HUES64 (cell line): Measurements from ENCODE around the gene LRP8.

Experiments used
- H3K27ac ChIP-seq: 2 replicates; pipeline ENCODE4 v1.7.0; 2013; ENCODE audit warnings: low read depth, low read length, inconsistent platforms
- H3K27me3 ChIP-seq: 2 replicates; pipeline ENCODE4 v1.6.1; 2013; ENCODE audit warnings: mild to moderate bottlenecking, low read length; ENCODE audit not compliant: insufficient read depth
- H3K36me3 ChIP-seq: 2 replicates; pipeline ENCODE4 v1.6.1; 2013; ENCODE audit warnings: mild to moderate bottlenecking, low read length; ENCODE audit not compliant: insufficient read depth
- H3K4me1 ChIP-seq: 2 replicates; pipeline ENCODE4 v1.6.1; 2013; ENCODE audit warnings: mild to moderate bottlenecking, low read length, moderate library complexity; ENCODE audit not compliant: insufficient read depth
- H3K4me3 ChIP-seq: 2 replicates; pipeline ENCODE4 v1.5.1; 2013; ENCODE audit warnings: mild to moderate bottlenecking, low read length, moderate library complexity
- H3K9ac ChIP-seq: 2 replicates; pipeline ENCODE4 v1.6.1; 2013; ENCODE audit warnings: mild to moderate bottlenecking, low read depth, low read length
- H3K9me3 ChIP-seq: 2 replicates; pipeline ENCODE4 v1.6.1; 2013; ENCODE audit warnings: low read depth, low read length; ENCODE audit not compliant: insufficient read depth
- WGBS: fragments of 150-250, 120-280 bp; methylation state at CpG from one replicate; pipeline ENCODE4 v1.1.7; 2013; ENCODE audit warnings: missing lambda C conversion rate; 5-methylcytosine and 5-hydroxymethylcytosine counted together

Gene LRP8

GRCh38 chr1:53345996-53346813 is 18.3 kb upstream of the LRP8 start:
- no peaks in the 10 kb centered on the region for H3K27me3 ChIP-seq
- H3K4me3 ChIP-seq = no peak overlapping the region
- no peak overlapping the region for H3K27ac ChIP-seq
- no peaks in the 10 kb centered on the region for H3K36me3 ChIP-seq
- no peak overlapping the region for H3K9ac ChIP-seq
- 86% methylated on average over 7 of the region's 7 CpGs for WGBS
- peaks cover under 1% of the 10 kb centered on the region; the same call in 1 of the 2 replicates for H3K4me1 ChIP-seq
- H3K9me3 ChIP-seq = no peaks in the 10 kb centered on the region

DNA sequence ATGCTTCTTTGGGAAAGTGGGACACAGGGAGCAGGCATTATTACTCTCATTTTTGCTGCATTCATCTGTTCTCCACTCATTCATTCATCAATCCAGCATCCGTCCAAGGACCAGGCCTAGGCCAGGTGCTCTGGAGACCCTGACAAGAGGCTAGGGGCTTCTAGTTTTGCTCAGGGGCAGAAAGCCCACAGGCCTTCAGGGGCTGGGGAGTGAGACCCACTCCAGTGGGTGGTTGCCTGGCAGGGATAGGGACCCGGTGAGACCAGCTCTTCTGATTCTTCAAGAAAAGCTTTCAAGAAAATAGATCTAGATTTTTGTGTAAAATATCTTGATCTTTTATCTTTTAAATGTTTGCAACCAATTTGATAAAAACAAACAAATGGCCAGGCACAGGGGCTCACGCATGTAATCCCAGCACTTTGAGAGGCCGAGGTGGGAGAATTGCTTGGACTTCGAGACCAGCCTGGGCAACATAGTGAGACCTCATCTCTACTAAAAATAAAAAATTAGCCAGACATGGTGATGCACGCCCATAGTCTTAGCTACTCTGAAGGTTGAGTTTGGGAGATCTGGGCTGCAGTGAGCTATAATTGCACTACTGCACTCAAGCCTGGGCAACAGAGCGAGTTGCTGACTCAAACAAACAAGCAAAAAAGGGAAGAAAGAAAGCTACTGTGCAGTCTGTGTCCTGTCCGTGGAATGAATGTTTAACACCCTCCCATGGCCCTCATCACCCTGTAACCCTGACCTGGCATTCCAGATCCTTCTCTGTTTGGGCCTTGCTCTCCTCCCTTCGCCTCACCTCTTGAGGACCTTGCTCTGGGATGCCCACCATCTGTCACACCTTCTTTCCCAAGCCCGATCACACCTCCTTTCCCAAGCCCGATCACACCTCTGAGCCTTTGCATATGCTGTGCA is 17.3 kb upstream of the LRP8 start:
- no peak overlapping the region for H3K27ac ChIP-seq
- H3K9me3 ChIP-seq = no peaks in the 10 kb centered on the region
- H3K36me3 ChIP-seq = no peaks in the 10 kb centered on the region
- 93% methylated on average over 11 of the region's 11 CpGs for WGBS
- H3K9ac ChIP-seq = no peak overlapping the region
- no peaks in the 10 kb centered on the region for H3K27me3 ChIP-seq
- H3K4me3 ChIP-seq = no peak overlapping the region
- H3K4me1 ChIP-seq = no peaks in the 10 kb centered on the region

GRCh38 chr1:53343831-53344668 is 16.2 kb upstream of the LRP8 start:
- H3K36me3 ChIP-seq = no peaks in the 10 kb centered on the region
- H3K9ac ChIP-seq = no peak overlapping the region
- H3K27ac ChIP-seq = no peak overlapping the region
- no peaks in the 10 kb centered on the region for H3K9me3 ChIP-seq
- WGBS = 66% methylated on average over 9 of the region's 9 CpGs
- no peaks in the 10 kb centered on the region for H3K27me3 ChIP-seq
- no peaks in the 10 kb centered on the region for H3K4me1 ChIP-seq
- H3K4me3 ChIP-seq = no peak overlapping the region

DNA sequence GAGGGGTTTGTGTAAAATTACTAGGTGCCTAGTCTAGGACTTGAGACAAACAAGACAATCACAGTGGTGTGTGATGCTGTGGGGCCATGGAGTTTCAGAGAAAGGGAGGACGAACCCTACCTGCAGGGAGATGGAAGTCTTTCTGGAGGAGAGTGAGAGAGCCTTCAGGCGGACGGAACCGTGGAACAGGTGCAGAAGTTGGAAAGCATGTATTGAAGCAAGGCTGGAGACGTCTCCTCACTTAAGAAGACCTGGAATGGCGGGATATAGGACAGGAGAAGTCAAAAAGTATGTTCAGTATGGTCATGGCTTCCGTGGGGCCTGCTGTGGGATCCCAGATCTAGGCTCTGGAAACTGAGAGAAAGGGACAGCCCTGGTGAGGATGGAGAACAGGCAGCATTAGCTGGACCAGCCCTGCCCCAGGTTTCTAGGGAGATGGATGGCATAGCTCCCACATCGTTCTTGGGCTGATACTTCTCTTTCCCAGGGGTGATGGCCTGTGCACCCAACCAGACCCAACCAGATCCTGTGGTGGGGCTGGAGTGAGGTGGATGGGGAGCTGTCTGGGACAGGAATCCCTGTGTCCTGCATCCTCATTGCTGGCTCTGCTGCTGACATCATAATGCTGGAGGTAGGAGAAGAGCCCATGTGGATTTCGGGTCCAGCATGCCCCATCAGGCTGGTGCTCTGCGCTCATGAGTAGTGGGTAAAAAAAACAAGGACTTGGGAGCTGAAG is 15.0 kb upstream of the LRP8 start:
- WGBS = 89% methylated on average over 10 of the region's 10 CpGs
- H3K27me3 ChIP-seq = no peaks in the 10 kb centered on the region

GRCh38 chr1:53341961-53342707 is 14.3 kb upstream of the LRP8 start:
- Histone ChIP-seq H3K4me1 (no peaks in the 10 kb centered on the region), H3K27me3 (no peaks in the 10 kb centered on the region), H3K36me3 (no peaks in the 10 kb centered on the region), H3K9me3 (no peaks in the 10 kb centered on the region), H3K9ac (no peak overlapping the region), H3K4me3 (no peak overlapping the region), H3K27ac (no peak overlapping the region)
- WGBS = 85% methylated on average over 7 of the region's 7 CpGs

More for the DNA sequence above, 15.0 kb upstream of the LRP8 start:
- H3K27ac ChIP-seq = no peak overlapping the region
- H3K9ac ChIP-seq = no peak overlapping the region
- H3K36me3 ChIP-seq = no peaks in the 10 kb centered on the region
- no peaks in the 10 kb centered on the region for H3K4me1 ChIP-seq
- no peaks in the 10 kb centered on the region for H3K9me3 ChIP-seq
- H3K4me3 ChIP-seq = no peak overlapping the region

DNA sequence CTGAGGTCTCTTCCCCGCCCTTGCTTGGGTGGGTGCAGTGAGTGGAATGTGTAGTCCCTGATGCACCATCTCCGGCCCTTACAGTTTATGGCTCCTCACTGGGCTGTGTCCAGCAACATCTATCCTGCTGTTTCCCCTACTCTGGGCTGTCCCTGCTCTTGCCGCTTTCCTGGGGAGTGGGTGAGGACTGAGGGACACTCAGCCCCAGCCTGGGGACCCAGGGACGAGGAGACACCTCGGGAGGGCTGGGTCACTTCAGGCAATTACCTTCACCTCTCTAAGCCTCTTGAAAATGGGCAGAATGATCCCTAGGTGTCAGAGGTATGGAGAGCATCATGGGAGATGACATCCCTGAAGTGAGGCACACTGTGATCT is 13.6 kb upstream of the LRP8 start:
- no peak overlapping the region for H3K4me3 ChIP-seq
- H3K9ac ChIP-seq = no peak overlapping the region
- no peaks in the 10 kb centered on the region for H3K36me3 ChIP-seq
- H3K27ac ChIP-seq = no peak overlapping the region
- H3K4me1 ChIP-seq = no peaks in the 10 kb centered on the region
- H3K9me3 ChIP-seq = no peaks in the 10 kb centered on the region
- H3K27me3 ChIP-seq = no peaks in the 10 kb centered on the region
- WGBS = 88% methylated on average over 5 of the region's 5 CpGs

- WGBS = 95% methylated on average over 9 of the region's 9 CpGs
- H3K27me3 ChIP-seq = no peaks in the 10 kb centered on the region
- H3K36me3 ChIP-seq = no peaks in the 10 kb centered on the region
- H3K27ac ChIP-seq = no peak overlapping the region
- H3K4me3 ChIP-seq = no peak overlapping the region
- H3K9ac ChIP-seq = no peak overlapping the region
- H3K9me3 ChIP-seq = no peaks in the 10 kb centered on the region
- no peaks in the 10 kb centered on the region for H3K4me1 ChIP-seq
Measured at GRCh38 chr1:53340660-53341520, 13.0 kb upstream of the LRP8 start.

DNA sequence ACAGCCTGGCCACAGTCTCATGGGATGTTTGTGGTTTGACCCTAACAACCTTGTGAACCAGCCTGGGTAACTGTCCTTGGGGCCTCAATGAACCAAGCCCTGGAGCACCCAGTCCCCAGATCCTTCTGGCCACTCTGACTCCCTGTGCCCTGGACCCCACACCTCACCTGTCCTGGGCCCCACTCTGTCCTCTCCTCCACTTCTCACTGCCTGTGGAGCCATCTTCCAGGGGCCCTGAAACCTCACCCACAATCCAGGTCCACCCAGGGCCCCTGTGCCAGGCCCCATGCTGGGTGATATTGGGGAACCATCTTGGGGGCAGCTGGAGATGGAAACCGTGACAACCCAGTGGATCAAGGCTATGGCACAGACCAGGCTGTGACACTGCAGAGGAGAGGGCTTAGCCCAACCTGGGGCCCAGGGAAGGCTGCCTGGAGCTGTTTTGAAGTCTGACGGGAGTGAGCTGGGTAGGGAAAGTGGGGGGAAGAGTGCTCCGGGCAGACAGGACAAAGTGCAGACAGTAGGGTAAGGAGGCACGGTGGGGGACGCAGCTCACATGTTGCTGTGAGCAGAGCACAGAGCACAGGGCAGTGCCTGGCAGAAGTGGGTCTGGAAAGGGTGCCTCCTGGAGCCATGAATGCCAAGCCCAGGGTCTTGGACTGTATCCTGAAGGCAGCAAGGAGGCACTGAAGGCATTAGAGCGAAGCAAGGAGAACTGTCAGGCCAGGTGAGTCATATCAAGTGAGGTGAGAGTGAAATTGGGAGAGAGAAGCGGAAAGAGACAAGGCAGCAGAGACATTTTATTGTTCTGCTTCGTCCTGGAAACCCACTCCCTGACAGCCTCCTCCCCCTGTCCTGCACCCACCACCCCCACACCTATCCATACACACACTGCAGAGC is 12.1 kb upstream of the LRP8 start:
- Histone ChIP-seq H3K4me1 (no peaks in the 10 kb centered on the region), H3K27ac (no peak overlapping the region), H3K9ac (no peak overlapping the region), H3K9me3 (no peaks in the 10 kb centered on the region), H3K27me3 (no peaks in the 10 kb centered on the region), H3K36me3 (no peaks in the 10 kb centered on the region), H3K4me3 (no peak overlapping the region)
- 81% methylated on average over 8 of the region's 8 CpGs for WGBS

DNA sequence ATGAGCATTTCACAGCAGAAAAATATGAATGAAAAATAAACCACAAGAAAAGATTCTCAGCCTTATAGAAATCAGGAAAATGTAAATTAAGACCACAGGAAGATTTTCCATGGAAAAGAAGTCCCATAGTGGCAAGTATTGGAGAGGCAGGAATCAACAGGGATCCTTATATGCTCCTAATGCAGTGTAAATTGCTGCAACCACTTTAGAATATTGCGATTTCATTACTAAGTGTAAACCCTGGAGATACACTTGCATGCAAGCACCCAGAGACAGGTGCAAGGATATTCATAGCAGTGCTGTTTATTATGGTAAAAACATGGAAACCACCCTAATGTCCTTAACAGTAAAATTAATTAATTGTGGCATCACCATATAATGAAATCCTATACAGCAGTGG is 10.6 kb upstream of the LRP8 start:
- H3K9ac ChIP-seq = no peak overlapping the region
- H3K4me1 ChIP-seq = no peaks in the 10 kb centered on the region
- no peaks in the 10 kb centered on the region for H3K27me3 ChIP-seq
- H3K4me3 ChIP-seq = no peak overlapping the region
- H3K36me3 ChIP-seq = no peaks in the 10 kb centered on the region
- WGBS = 100% methylated on average over 1 of the region's 1 CpG
- no peaks in the 10 kb centered on the region for H3K9me3 ChIP-seq
- H3K27ac ChIP-seq = no peak overlapping the region
